ENCODE measurements around the gene PALD1.
"Not testable (repeated sequence)": the region's sequence is repeated elsewhere in the genome, so short reads cannot be mapped to it uniquely, and the experiment has no call there.

PALD1 gene

DNA sequence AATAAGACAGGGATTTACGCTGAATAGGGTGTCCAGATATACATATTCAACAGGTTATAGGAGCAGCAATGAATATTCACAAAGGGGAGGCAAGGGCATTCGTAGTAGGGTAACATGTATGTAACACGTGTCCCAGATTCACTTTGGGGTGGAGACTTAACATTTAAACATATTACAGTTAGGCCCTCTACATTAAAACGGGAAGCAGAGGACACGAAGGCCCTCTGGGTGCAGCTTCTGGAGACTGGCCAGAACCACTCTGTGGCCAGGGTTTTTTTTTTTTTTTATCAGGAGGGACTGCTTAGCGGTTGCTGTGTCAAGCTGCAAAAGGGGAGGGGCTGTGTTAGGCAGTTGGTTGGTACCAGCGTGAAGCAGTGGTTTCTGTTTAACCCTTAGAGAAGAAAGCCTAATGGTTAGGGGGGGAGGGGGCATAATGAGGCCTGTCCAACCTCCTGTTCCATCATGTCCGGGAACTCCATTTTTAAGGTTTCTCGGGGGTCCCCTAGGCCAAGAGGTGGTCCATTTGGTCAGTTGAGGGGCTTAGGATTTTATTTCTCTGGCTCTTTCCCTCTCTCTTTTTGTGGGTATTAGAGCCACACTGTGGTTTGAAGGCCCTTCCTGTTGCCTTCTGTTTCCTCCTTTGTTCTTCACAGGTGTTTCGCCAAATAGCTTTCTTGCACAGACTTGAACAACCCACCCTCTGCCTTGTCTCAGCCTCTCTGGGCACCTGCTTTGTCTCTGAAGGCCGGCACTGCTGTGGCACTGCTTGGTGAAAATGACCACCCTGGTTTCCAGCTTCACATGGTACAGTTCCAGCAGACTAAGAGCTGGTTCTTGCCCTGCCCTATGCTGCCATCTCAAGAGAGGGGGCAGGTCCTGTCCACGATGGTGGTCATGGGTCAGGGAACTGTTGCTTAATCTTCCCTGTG, 97.6 kb downstream of the PALD1 start:
- DNase-seq = peak; percentile 54

DNA sequence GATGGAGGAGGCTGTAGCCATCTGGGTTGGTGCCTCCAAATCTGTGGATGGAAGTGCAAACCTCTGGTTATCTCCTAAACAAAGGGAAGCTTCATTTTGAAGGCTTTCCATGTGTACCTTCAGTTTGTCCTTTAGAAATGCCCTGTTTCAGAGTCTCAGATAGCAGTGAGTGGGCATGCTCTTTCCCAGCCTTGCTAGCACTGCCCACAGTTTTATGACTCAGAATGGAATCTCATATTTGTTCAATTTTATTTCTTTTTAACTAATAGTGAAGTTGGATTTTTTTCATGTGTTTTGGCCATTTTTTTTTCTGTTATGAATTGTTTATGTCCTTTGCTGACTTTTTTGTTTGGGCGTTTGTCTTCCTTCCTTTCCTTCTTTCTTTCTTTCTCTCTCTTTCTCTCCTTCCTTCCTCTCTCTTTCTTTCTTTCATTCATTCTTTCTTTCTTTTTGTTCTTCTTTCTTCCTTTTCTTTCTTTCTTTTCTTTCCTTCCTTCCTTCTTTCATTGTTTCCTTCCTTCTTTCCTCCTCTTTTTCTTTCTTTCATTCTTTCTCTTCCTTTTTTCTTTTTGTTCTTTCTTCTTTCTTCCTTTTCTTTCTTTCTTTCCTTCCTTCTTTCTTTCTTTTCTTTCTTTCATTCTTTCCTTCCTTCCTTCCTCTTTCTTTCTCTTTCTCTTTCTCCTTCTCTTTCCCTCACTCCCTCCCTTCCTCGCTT, 98.4 kb downstream of the PALD1 start:
- DNase-seq = no peak

DNA sequence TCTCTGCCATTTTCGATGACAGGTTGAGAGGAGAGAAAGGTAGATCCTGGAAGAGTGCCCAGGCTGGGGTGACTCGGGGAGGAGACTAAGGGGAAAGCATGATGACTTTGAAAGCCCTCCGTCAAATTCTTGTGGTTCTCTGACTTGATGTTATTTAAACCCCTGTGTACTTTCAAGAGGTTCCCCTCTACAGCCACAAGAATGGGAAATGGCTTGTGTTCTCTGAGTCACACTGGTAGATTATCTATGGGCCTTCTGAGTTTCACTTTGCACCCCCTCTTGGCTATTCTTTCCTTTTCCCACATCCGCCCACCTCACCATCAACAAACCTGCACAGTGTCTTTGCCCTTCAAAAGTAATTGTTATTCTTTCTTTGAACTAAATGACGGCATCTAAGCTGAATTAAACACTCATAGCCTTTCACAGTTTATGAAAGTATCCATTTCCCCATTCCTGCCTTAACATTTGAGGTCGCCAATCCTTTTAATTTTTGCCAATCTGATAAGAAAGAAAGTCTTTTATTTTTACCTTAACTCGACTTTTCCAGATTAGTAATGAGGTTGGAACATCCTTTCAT, 99.9 kb downstream of the PALD1 start:
- no peak for DNase-seq

DNA sequence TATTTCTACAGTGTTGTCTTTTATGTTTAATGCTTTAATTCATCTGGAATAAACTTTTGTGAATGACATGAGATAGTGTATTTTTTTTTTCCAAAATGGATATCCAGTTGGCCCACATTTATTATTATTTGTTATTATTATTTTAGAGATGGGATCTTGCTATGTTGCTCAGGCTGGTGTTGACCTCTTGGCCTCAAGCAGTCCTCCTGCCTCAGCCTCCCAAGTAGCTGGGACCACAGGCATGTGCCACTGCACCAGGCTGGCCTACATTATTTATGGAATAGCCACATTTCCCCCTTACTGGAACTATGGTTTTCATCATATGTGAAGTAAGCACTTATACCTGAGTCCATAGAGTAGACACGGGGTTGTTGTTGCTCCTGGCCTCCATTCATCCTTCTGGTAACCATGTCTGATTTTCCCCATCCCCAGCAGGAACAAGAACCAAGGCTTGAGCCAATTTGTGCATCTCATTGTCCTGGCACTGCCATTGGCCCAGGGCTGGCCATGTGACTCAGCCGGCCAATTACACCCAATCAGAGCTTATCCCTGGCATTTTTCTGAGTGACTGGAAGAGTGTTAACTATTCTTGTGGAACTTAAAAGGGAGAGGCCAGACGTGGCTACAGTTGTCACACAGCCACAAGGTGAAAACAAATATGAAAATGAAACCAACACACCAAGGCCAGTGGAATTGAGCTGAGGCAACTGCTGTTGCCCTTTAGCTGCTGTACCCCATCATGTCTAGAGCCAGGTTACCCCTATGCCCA, 100.9 kb downstream of the PALD1 start:
- no peak for DNase-seq

DNA sequence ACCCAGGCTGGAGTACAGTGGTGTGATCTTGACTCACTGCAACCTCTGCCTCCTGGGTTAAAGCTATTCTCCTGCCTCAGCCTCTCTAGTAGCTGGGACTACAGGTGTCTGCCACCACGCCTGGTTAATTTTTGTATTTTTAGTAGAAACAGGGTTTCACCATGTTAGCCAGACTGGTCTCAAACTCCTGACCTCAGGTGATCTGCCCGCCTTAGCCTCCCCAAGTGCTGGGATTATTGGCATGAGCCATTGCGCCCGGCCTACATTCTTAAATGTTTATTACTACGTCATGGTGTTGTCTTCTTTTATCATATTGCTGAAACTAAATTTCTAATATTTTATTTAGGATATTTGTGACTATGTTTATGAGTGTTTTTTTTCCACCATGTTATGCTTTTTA, 102.6 kb downstream of the PALD1 start:
- not testable (repeated sequence) for DNase-seq

GRCh38 chr10:70582793-70583668, 104.5 kb downstream of the PALD1 start:
- DNase-seq = no peak

DNA sequence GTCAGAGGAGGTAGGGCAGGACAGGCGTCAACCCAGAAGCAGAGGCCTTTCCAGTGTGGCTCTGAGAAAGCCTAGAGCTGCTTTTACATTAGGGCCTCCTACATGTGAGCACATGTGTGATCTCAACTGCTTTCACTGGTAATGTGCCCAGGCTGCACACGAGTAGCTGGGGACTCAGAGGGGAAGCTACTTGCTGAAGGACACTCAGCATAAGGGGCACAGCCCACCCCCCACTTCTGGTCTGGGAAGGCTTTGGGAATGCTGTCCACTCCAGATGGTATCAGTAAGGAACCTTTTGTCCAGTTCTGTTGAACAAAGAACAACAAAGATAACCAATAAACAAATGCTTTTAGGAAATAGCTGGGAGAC, 105.1 kb downstream of the PALD1 start:
- DNase-seq = no peak

- DNase-seq = peak; percentile 50
These were observed 105.8 kb downstream of the PALD1 start for GRCh38 chr10:70584366-70584765.

GRCh38 chr10:70584909-70585544, 106.5 kb downstream of the PALD1 start:
- DNase-seq = peak; percentile 81

GRCh38 chr10:70585578-70586169, 107.1 kb downstream of the PALD1 start:
- no peak for DNase-seq

- DNase-seq = no peak
These were observed 107.9 kb downstream of the PALD1 start for GRCh38 chr10:70586348-70586930.

DNA sequence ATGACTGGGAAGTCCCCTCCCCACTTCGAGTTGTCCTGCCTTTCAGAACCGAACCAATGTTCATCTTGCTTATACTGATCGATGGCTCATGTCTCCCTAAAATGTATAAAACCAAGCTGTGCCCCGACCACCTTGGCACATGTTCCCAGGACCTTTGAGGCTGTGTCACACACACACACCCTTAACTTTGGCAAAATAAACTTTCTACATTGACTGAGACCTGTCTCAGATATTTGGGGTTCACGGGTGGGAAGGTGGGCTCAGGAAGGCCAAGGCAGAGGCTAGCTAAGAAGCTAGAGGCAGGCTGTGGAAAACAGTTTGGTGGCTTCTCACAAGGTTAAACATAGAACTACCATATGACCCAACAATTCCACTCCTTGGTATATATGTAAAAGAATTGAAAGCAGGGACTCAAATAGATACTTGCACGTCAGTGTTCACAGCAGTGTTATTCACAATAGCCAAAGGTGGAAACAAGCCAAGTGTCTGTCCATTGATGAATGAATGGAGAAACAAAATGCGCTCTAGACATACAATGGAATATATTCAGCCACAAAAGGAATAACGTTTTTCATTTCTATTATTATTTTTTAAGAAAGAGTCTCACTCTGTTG, 108.6 kb downstream of the PALD1 start:
- DNase-seq = no peak

GRCh38 chr10:70588255-70588654, 109.7 kb downstream of the PALD1 start:
- DNase-seq = no peak

DNA sequence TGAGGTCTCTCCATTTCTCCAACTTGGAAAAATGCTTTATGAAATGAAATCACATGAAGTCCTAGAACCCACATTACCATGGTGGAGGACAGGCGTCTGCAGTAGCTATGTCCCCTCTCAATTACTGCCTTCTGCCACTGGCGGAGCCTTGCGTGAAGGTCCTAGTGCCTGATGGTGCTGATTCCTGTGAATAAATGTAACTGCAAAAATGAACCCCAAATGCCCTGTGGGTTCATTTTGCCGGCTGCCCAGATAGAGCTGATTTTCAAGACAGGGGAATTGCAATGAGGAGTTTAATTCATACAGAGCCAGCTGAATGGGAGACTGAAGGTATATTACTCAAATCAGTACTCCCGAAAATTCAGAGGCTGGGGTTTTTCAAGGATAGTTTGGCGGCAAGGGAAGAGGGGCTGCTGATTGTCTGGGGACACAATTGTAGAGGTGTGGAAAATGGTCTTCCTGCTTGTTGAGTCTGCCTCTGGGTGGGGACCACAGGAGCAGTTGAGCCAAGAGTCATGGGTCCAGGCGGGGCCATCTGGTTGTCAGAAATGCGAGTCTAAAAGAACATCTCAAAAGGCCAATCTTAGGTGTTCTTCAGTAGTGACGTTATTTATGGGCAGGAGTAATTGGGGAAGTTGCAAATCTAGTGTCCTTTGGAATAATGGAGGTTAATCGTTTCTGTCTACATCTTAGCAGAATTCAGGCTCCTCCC, 110.4 kb downstream of the PALD1 start:
- no peak for DNase-seq

- DNase-seq = no peak
These were observed 111.4 kb downstream of the PALD1 start for GRCh38 chr10:70589762-70590654.

- no peak for DNase-seq
These were observed 112.3 kb downstream of the PALD1 start for GRCh38 chr10:70590655-70591416.

- no peak for DNase-seq
These were observed 113.7 kb downstream of the PALD1 start for GRCh38 chr10:70592186-70592735.
